T-helper 2 cell treated with Interferon-gamma antibody and Interleukin-4, amounts not matched to agents 5 μg/mL and 100 μg/mL, for 36 hours (primary cell): Measurements from ENCODE around the gene ZDHHC19.
"Not testable (repeated sequence)": the region's sequence is repeated elsewhere in the genome, so short reads cannot be mapped to it uniquely, and the experiment has no call there.

Experiments
- DNase-seq: peaks from one replicate; pipeline ENCODE4 v3.0.0; 2021; ENCODE audit warnings: low spot score
- H3K27ac Mint-ChIP-seq: one replicate; pipeline ENCODE4 v1.8.0; 2021; ENCODE audit warnings: mild to moderate bottlenecking, mixed read lengths
- H3K27me3 Mint-ChIP-seq: one replicate; pipeline ENCODE4 v1.8.0; 2021; ENCODE audit warnings: low read depth, mixed read lengths
- H3K36me3 Mint-ChIP-seq: one replicate; pipeline ENCODE4 v1.8.0; 2021; ENCODE audit warnings: low read depth, mixed read lengths
- H3K4me1 Mint-ChIP-seq: one replicate; pipeline ENCODE4 v1.8.0; 2021; ENCODE audit warnings: low read depth, mixed read lengths
- H3K4me3 Mint-ChIP-seq: one replicate; pipeline ENCODE4 v1.8.0; 2022; ENCODE audit warnings: mild to moderate bottlenecking, moderate library complexity, mixed read lengths
- H3K9me3 Mint-ChIP-seq: one replicate; pipeline ENCODE4 v1.8.0; 2021; ENCODE audit warnings: mixed read lengths

Gene ZDHHC19

DNA sequence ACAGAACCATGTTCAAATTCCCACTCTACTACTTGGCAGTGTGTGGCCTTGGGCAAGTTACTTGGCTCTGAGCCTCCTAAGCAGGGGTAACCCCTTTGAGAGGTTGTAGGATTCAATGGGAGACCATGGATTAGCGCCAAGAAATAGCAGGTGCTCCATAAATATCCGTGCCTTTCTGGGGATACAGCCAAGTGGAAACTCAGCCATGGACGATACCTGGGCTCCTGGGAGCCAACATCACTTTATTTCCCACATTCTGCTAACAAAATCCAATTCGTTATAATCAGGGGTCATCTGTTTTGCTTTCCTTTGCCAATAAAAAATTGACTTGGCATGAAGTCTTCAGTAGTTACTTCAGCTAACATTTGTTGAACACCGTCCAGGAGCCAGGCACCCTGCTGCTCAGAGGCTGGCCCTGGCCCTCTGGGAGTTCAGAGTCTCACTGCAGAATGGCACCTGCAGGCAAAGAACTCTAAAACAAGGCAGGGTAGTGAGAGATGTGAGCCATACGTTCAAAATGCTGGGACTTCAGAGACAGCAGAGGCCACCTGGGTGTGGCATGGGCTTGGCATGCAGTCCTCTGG is 42.3 kb downstream of the ZDHHC19 start:
- Mint-ChIP-seq H3K27ac (no peak overlapping the region), H3K4me3 (no peak overlapping the region), H3K27me3 (no peaks in the 10 kb centered on the region), H3K36me3 (no peaks in the 10 kb centered on the region), H3K4me1 (no peaks in the 10 kb centered on the region), H3K9me3 (no peaks in the 10 kb centered on the region)
- DNase-seq = no peak

DNA sequence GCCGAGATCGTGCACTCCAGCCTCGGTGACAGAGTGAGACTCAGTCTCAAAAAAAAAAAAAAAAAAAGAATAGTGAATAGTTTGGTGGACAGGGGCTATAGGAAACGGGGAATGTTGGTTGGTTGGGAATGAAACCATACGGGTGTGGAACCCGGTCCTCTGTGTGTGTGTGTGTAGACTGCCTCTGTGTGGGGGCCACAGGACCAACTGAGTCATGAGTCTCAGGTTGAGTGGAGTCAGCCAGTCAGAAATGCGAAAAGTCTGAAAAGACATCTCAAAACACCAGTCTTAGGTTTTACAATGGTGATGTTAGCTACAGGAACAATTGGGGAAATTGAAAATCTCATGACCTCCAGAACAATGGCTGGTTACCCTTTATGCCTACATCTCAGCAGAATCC is 44.5 kb downstream of the ZDHHC19 start:
- Mint-ChIP-seq H3K4me1 (peaks cover 2% of the 10 kb centered on the region), H3K27me3 (no peaks in the 10 kb centered on the region), H3K9me3 (no peaks in the 10 kb centered on the region), H3K27ac (peak overlapping the region; percentile 20), H3K36me3 (no peaks in the 10 kb centered on the region), H3K4me3 (no peak overlapping the region)
- DNase-seq = peak; percentile 16

DNA sequence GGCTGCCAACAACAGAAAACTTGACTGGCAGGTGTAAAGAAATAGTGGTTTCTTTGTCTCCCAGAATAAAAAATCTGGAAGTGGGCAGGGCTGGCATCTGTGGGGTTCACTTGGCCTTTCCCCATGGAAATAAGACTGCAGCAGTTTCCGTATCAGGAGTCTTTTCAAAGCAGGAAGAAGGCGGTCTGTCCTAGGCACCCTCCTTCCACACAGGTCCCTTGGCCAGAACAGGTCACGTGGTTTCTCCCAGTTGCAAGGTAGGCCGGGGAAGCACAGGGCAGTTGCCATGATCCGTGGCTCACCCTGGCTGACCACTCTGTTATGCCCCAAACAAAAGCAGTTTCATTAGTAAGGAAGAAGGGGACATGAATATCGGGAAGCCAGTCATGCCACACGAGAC is 45.4 kb downstream of the ZDHHC19 start:
- no peaks in the 10 kb centered on the region for H3K36me3 Mint-ChIP-seq
- H3K9me3 Mint-ChIP-seq = no peaks in the 10 kb centered on the region
- no peak overlapping the region for H3K27ac Mint-ChIP-seq
- H3K4me1 Mint-ChIP-seq = peaks cover 2% of the 10 kb centered on the region
- H3K4me3 Mint-ChIP-seq = no peak overlapping the region
- H3K27me3 Mint-ChIP-seq = no peaks in the 10 kb centered on the region
- no peak for DNase-seq

DNA sequence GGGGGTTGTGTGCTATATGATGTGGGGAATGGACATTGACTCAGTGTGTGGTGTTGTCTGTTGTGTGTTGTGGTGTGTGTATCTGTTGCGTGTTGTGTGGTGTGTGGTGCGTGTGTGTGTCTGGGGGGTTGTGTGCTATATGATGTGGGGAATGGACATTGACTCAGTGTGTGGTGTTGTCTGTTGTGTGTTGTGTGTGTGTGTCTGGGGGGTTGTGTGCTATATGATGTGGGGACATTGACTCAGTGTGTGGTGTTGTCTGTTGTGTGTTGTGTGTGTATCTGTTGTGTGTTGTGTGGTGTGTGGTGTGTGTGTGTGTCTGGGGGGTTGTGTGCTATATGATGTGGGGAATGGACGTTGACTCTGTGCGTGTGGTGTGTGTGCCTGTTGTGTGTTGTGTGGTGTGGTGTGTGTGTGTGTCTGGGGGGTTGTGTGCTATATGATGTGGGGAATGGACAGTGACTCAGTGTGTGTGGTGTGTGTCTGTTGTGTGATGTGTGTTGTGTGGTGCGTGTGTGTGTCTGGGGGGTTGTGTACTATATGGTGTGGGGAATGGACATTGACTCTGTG is 46.1 kb downstream of the ZDHHC19 start:
- H3K4me3 Mint-ChIP-seq, H3K9me3 Mint-ChIP-seq, DNase-seq, H3K27ac Mint-ChIP-seq, H3K4me1 Mint-ChIP-seq, H3K27me3 Mint-ChIP-seq, H3K36me3 Mint-ChIP-seq: not testable (repeated sequence)

DNA sequence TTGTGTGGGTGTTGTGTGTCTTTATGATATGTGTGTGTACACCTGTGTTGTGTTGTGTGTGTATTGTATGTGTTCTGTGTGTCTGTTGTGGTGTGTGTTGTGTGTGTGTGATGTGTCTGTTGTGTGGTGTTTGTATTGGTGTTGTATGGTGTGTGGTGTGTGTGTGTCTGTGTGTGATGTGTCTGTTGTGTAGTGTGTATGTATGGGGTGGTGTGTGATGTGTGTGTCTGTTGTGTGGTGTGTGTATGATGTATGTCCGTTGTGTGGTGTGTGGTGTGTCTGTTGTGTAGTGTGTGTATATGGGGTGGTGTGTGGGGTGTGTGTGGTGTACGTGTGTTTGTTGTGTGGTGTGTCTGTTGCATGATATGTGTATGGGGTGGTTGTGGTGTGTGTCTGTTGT is 46.6 kb downstream of the ZDHHC19 start:
- H3K36me3 Mint-ChIP-seq = no peaks in the 10 kb centered on the region
- no peaks in the 10 kb centered on the region for H3K27me3 Mint-ChIP-seq
- no peak overlapping the region for H3K27ac Mint-ChIP-seq
- H3K9me3 Mint-ChIP-seq = no peaks in the 10 kb centered on the region
- peaks cover 13% of the 10 kb centered on the region for H3K4me1 Mint-ChIP-seq
- no peak overlapping the region for H3K4me3 Mint-ChIP-seq
- no peak for DNase-seq

DNA sequence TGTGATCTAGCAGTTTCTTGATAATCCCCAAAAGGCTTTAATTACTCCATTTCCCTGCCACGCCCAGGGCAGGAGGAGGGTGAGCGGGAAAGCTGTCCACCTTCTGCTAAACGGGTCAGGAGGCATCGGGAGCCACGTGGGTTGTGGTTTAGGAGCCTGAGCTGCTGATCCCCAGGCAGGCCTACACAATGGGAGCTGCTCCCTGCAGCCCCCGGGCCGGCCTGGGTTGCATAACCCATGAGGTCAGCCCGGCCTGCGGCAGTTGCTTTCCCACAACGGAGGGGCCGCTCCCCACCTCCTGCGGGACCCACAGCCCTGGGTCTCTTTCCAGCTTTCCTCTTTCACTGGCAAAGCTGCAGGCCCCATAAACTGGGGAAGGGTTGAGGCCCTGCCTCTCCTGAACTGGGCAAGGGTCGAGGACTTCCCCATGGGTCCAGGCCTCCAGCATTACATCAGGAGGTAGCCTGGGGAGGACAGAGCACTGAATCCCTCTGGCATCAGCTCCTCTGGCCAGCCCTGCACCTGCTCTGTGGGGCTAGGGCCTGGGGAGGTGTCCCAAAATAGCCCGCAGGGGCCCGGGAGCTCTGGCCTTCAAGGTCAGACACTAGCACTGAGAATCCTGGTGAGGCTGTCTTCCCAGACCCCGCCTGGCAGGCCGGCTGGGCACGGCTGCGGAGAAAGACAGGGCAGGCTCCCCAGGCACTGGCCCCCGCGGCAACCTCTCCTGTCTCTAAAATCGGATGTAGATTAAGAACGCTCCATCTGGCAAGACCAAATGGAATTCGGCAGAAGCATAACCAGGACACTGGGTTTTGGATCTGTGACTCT is 47.3 kb downstream of the ZDHHC19 start:
- Mint-ChIP-seq H3K27ac (no peak overlapping the region), H3K27me3 (no peaks in the 10 kb centered on the region), H3K9me3 (no peaks in the 10 kb centered on the region), H3K4me3 (no peak overlapping the region), H3K4me1 (peaks cover 13% of the 10 kb centered on the region), H3K36me3 (no peaks in the 10 kb centered on the region)
- DNase-seq = no peak

DNA sequence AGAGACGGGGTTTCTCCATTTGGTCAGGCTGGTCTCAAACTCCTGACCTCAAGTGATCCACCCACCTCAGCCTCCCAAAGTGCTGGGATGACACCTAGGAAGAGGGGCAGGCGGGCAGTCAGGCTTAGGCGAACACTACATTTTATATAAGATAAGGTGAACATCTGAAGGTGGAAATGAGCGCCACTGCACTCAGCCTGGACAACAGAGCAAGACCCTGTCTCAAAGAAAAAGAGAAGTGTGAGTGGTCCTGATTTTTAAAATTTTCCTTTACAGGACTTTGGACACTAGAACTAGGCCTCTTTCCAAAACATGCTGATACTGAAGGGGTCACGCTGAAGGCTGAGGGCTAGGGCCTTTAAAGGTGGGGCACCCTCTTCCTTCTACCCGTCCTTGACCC is 48.0 kb downstream of the ZDHHC19 start:
- Mint-ChIP-seq H3K4me3 (no peak overlapping the region), H3K27ac (no peak overlapping the region), H3K27me3 (no peaks in the 10 kb centered on the region), H3K4me1 (peaks cover 13% of the 10 kb centered on the region), H3K36me3 (no peaks in the 10 kb centered on the region), H3K9me3 (no peaks in the 10 kb centered on the region)
- no peak for DNase-seq

DNA sequence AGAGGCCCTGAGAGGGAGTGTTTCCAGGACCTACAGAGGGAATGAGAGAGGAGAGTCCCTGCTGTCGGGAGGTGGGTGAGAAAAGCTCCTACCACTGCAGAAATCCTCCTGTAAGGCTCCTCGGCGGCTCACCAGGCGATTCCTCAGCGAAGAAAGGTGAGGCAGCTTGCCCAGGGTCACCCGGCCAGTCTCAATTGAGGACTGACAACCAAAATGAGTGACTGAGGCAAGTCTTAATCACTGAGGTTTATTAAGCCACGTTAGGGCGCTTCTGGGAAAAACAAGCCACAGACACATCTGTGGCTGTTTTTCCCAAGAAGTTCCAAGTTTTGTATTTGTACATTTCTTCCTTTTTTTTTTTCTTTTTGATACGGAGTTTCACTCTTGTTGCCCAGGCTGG is 48.5 kb downstream of the ZDHHC19 start:
- Mint-ChIP-seq H3K27ac (no peak overlapping the region), H3K4me3 (no peak overlapping the region), H3K27me3 (no peaks in the 10 kb centered on the region), H3K9me3 (no peaks in the 10 kb centered on the region), H3K4me1 (peaks cover 14% of the 10 kb centered on the region), H3K36me3 (no peaks in the 10 kb centered on the region)
- DNase-seq = no peak

DNA sequence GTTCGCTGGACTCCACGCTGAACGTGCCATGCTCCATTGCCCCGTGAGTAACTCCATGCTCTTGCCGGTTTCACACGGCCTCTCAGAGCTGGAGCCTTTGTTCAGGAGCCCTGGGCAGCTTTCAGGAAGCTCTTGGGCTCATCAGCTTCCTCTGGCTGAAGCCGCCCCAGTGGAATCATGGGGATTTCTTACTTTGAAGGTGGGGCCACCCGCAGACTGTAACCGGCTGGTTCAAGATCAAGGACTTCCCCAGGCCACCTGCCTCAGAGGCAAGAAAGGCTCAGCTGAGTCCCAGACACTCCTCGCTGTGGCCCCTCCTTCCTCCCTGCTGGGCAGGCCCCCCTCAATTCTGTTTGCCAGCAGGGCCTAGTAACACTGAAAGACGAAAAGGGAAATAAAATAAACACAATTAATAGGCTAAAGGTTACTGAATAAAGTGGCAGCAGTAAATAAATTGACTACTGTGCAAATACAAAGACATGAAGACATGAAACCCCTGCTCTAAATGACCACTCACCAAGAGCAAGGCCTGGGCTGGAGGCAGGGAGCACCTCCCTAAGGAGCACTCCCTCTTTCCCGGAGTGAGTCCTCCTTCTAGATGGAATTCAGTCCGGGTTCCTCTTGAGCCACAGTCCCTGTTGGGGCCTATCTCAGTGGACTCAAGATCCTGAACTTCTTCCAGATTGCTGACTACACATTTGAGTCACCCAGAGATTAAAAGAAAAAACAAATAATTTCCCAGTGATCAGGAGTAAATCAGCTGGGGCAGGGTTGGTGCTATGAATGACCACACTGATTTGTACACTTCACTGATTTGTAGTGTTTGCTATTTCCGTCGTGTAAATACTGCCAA is 51.0 kb downstream of the ZDHHC19 start:
- DNase-seq = peak; percentile 16
- H3K4me3 Mint-ChIP-seq = peak overlapping the region; percentile 41
- peak overlapping the region; percentile 77 for H3K27ac Mint-ChIP-seq
- peaks cover 2% of the 10 kb centered on the region for H3K27me3 Mint-ChIP-seq
- no peaks in the 10 kb centered on the region for H3K9me3 Mint-ChIP-seq
- no peaks in the 10 kb centered on the region for H3K36me3 Mint-ChIP-seq
- H3K4me1 Mint-ChIP-seq = peaks cover 24% of the 10 kb centered on the region

DNA sequence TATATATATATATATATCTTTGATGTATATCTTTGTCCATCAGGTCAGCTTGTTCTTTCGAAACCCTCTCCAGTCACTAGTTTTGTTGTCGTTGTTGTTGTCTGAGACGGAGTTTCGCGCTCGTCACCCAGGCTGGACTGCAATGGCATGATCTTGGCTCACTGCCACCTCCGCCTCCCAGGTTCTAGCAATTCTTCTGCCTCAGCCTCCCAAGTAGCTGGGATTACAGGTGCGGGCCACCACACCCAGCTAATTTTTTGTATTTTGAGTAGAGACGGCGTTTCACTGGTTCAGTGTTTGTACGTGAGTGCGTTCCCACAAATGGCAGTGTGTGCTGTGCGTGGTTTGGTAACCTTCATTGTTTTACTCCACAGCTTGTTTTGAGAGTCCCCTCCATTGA is 51.7 kb downstream of the ZDHHC19 start:
- Mint-ChIP-seq H3K36me3 (no peaks in the 10 kb centered on the region), H3K27ac (no peak overlapping the region), H3K4me1 (peaks cover 29% of the 10 kb centered on the region), H3K9me3 (no peaks in the 10 kb centered on the region), H3K27me3 (peaks cover 2% of the 10 kb centered on the region), H3K4me3 (peak overlapping the region; percentile 41)
- DNase-seq = no peak

DNA sequence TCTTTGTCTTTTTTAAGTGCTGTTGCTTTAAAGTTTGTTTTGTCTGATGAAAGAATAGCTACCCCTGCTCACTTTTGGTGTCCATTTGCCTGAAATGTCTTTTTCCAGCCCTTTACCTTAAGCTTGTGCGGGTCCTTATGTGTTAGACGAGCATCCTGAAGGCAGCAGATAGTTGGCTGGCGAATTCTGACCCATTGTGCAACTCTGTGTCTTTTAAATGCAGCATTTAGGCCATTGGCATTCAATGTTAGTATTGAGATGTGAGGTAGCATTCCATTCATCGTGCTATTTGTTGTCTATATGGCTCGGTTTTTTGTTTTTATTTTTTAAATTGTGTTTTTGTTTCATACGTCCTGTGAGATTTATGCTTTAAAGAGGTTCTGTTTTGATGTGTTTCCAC is 55.0 kb downstream of the ZDHHC19 start:
- H3K4me1 Mint-ChIP-seq = peaks cover 32% of the 10 kb centered on the region
- no peaks in the 10 kb centered on the region for H3K9me3 Mint-ChIP-seq

DNA sequence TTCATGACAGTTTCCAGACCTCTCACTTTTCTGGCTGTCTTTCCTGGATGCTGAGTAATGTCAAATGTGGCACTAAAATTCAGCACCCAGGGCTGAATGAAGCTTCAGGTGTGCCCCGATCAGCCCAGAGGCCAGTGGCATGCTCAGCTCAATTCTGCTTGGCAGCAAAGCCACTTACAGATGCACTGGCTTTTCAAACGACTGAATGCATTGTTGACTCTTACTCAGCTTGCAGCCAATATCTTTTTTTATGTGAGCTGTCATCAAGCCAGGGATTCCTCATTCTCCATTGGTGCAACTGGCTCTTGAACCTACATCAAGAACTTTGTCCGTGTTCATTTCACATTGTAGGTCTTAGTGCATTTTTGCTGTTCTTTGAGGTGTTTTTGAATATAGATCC is 60.7 kb downstream of the ZDHHC19 start:
- Mint-ChIP-seq H3K4me3 (no peak overlapping the region), H3K4me1 (peaks cover 11% of the 10 kb centered on the region), H3K27me3 (peaks cover 1% of the 10 kb centered on the region), H3K27ac (no peak overlapping the region), H3K9me3 (peaks cover 3% of the 10 kb centered on the region), H3K36me3 (no peaks in the 10 kb centered on the region)
- DNase-seq = no peak

More for the DNA sequence above, 55.0 kb downstream of the ZDHHC19 start:
- DNase-seq = no peak
- Mint-ChIP-seq H3K27me3 (peaks cover 2% of the 10 kb centered on the region), H3K36me3 (no peaks in the 10 kb centered on the region), H3K27ac (no peak overlapping the region), H3K4me3 (no peak overlapping the region)

DNA sequence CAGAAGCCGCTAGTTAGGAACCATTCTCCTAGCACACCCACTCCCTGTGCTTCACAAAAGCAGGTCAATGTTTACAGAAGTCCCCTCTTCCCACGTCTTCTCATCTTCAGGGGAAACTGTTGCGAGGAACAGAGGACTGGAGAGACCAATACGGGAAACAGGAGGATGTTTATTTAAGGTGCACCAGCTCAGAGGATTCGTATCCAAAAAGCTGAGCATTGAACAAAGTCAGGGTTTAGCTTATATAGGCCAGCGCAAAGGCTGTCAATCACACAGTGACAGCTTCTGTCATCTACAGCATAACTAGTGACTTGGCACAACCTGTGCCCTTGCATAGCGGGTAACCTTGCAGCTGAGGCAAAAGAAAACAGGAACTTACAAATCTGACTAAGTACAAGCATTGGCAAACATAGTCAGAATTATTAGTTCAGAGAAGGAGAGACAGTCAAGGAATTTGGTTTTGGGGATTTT is 61.3 kb downstream of the ZDHHC19 start:
- Mint-ChIP-seq H3K27me3 (no peaks in the 10 kb centered on the region), H3K9me3 (peaks cover 3% of the 10 kb centered on the region), H3K36me3 (no peaks in the 10 kb centered on the region), H3K4me3 (no peak overlapping the region), H3K4me1 (peaks cover 6% of the 10 kb centered on the region), H3K27ac (no peak overlapping the region)
- DNase-seq = no peak

DNA sequence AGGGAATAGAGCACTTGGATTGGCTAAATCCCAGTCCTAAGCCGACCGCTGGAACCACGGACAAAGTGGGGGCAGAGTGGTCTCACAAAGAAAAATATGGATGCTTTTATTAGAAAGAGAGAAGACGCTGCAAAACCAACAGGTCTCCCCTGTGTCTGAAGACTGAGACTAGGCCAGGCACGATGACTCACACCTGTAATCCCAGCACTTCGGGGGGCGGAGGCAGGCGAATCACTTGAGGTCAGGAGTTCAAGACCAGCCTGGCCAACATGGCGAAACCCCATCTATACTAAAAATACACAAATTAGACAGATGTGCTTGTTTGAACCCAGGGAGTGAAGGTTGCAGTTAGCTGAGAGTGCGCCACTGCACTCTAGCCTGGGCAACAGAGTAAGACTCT is 61.8 kb downstream of the ZDHHC19 start:
- H3K4me1 Mint-ChIP-seq = peaks cover 4% of the 10 kb centered on the region
- H3K27ac Mint-ChIP-seq = no peak overlapping the region
- no peaks in the 10 kb centered on the region for H3K36me3 Mint-ChIP-seq
- DNase-seq = no peak
- peaks cover 3% of the 10 kb centered on the region for H3K9me3 Mint-ChIP-seq
- no peak overlapping the region for H3K4me3 Mint-ChIP-seq
- peaks cover under 1% of the 10 kb centered on the region for H3K27me3 Mint-ChIP-seq
